ENCODE results near the gene TP53AIP1.

The TP53AIP1 gene

DNA sequence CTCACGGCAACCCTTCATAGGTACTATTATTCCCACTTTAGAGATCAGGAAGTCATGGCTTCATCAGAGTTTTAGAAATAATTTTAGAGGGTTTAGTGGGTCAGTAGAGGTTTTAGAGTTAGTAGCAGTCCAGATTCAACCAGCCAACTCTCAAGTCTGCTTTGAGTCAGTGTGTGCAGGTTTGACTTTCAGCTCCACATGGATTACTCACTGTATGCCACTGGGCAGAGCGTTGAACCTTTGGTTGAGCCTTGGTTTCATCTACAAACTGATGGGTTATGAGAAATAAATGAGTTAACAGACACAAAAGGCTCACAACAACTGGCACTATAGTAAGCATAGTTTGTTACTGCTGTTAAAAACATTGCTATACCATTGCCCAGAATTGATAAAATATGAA lies 19.0 kb upstream of the TP53AIP1 start:
- no peaks in the 10 kb centered on the region for H3K36me3 Mint-ChIP-seq (ENCODE audit: insufficient read depth)
- no peak overlapping the region for H3K27ac Mint-ChIP-seq (ENCODE audit: low read depth)
- peaks cover 37% of the 10 kb centered on the region for H3K27me3 Mint-ChIP-seq
- no peak for DNase-seq (ENCODE audit: low spot score in 2 of 2)
- H3K4me1 Mint-ChIP-seq: peaks cover 19% of the 10 kb centered on the region
- ATAC-seq (replicated peaks; ENCODE audit: extremely low read depth, poor library complexity, severe bottlenecking): no peak
- no peak overlapping the region for H3K4me3 Mint-ChIP-seq
- H3K9me3 Mint-ChIP-seq: no peaks in the 10 kb centered on the region

- Mint-ChIP-seq H3K27me3 (peaks cover 25% of the 10 kb centered on the region), H3K4me3 (no peak overlapping the region), H3K27ac (ENCODE audit: low read depth) (no peak overlapping the region), H3K9me3 (no peaks in the 10 kb centered on the region), H3K4me1 (no peaks in the 10 kb centered on the region), H3K36me3 (ENCODE audit: insufficient read depth) (no peaks in the 10 kb centered on the region)
- no peak for ATAC-seq (replicated peaks; ENCODE audit: extremely low read depth, poor library complexity, severe bottlenecking)
- DNase-seq (ENCODE audit: low spot score in 2 of 2): no peak
Observed at GRCh38 chr11:128957202-128957482, 14.5 kb upstream of the TP53AIP1 start.

DNA sequence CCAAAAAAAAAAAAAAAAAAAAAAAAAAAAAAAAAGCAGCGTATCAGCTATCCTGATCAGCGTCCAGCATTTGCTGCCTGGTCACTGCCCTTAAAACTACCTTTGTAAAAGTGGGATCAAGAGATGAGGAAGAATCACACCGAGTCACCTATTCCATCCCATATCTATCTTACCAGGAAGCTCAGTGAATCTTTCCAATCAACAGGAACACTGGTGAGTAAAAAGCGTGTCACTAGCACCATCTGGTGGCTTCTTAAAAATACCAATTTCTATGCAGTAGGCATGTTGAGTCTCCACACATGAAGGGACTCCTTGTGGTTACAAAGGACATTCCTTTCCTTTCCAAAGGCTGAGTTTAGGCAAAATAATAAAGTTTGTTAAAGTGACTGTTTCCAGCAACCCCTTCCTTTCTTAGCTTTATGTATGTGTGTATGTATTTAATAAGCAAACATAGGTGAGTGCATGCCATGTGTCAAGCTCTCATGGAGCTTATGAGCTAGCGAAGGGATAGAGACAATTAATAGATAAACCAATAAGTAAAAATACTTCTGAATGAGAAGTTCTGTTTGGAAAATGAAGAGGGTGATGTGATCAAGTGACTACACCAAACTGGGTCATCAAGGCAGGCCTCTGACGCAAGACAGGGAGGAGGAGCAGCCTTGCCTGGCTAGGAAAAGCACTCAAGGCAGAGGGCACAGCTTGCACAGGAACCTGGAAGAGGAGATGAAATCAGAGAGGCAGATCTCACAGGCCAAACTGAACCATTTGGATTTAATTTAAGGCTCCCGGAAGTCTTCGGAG lies 13.9 kb upstream of the TP53AIP1 start:
- no peaks in the 10 kb centered on the region for H3K36me3 Mint-ChIP-seq (ENCODE audit: insufficient read depth)
- DNase-seq (ENCODE audit: low spot score in 2 of 2) (no peak), ATAC-seq (replicated peaks; ENCODE audit: extremely low read depth, poor library complexity, severe bottlenecking) (no peak)
- H3K4me1 Mint-ChIP-seq: no peaks in the 10 kb centered on the region
- no peak overlapping the region for H3K4me3 Mint-ChIP-seq
- H3K9me3 Mint-ChIP-seq: no peaks in the 10 kb centered on the region
- no peak overlapping the region for H3K27ac Mint-ChIP-seq (ENCODE audit: low read depth)
- H3K27me3 Mint-ChIP-seq: peaks cover 25% of the 10 kb centered on the region

DNA sequence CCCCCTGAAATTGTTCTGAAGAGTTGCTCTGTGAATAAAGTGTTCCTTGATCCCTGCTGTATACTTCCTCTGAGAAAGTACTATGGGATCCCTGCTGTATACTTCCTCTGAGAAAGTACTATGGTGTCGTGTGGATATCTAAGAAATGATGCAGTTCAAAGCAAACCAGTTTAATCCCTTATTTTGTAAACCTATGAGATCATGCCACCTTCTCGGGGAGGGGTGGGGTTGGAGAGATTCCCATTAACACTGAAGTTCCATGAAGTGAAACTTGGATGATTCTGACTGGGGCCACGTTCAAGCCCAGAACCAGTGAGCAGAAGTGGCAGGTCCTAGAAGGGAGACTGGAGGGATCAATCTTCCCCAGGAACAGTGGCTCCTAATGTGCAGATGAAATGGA lies 13.0 kb upstream of the TP53AIP1 start:
- Mint-ChIP-seq H3K36me3 (ENCODE audit: insufficient read depth) (no peaks in the 10 kb centered on the region), H3K27me3 (peaks cover 25% of the 10 kb centered on the region), H3K9me3 (no peaks in the 10 kb centered on the region), H3K4me1 (no peaks in the 10 kb centered on the region), H3K4me3 (no peak overlapping the region), H3K27ac (ENCODE audit: low read depth) (no peak overlapping the region)
- ATAC-seq (replicated peaks; ENCODE audit: extremely low read depth, poor library complexity, severe bottlenecking) (no peak), DNase-seq (ENCODE audit: low spot score in 2 of 2) (no peak)

DNA sequence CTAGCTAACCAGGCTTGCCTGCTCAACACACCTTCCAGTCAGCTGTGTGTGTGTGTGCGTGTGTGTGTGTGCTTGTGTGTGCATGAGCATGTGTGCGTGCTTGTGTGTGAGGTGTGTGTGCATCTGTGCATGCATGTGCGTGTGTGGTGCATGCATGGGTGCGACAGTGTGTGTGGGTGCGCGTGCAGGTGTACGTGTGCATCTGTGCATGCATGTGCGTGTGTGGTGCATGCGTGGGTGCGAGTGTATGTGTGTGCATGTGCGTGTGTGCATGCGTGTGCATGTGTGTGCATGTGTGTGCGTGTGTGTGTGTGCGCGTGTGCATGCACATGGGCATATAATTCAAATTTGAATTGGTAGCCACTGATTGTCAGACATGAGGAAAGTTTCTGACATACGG lies 10.5 kb upstream of the TP53AIP1 start:
- DNase-seq (ENCODE audit: low spot score in 2 of 2): no peak
- H3K36me3 Mint-ChIP-seq (ENCODE audit: insufficient read depth): no peaks in the 10 kb centered on the region
- ATAC-seq (replicated peaks; ENCODE audit: extremely low read depth, poor library complexity, severe bottlenecking): no peak
- H3K4me1 Mint-ChIP-seq: no peaks in the 10 kb centered on the region
- H3K4me3 Mint-ChIP-seq: no peak overlapping the region
- peaks cover 37% of the 10 kb centered on the region for H3K27me3 Mint-ChIP-seq
- H3K9me3 Mint-ChIP-seq: no peaks in the 10 kb centered on the region
- no peak overlapping the region for H3K27ac Mint-ChIP-seq (ENCODE audit: low read depth)

GRCh38 chr11:128949791-128950454 lies 7.3 kb upstream of the TP53AIP1 start:
- ATAC-seq (replicated peaks; ENCODE audit: extremely low read depth, poor library complexity, severe bottlenecking): no peak
- no peaks in the 10 kb centered on the region for H3K36me3 Mint-ChIP-seq (ENCODE audit: insufficient read depth)
- H3K4me1 Mint-ChIP-seq: no peaks in the 10 kb centered on the region
- H3K9me3 Mint-ChIP-seq: no peaks in the 10 kb centered on the region
- H3K4me3 Mint-ChIP-seq: no peak overlapping the region
- DNase-seq (ENCODE audit: low spot score in 2 of 2): no peak
- H3K27me3 Mint-ChIP-seq: peaks cover 52% of the 10 kb centered on the region
- no peak overlapping the region for H3K27ac Mint-ChIP-seq (ENCODE audit: low read depth)

DNA sequence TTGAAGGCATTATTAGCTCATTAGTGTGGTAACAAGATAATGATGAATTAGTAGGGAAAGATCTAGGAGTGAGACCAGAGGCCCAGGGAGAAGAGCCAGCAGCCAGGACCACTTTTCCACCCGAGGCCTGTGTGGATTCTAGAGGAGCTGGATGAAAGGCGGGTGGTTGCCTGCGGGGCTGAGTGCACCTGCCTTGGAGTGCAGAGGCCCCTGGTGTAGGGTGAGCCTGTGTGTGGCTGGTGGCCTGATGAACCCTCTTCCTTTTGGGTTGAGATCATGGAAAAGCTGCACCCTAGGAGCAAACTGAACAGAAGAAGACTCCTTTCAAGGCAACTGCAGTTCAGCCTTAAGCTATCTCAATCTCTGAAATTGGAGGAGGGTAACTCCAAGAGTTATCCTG lies 5.9 kb upstream of the TP53AIP1 start:
- Mint-ChIP-seq H3K27me3 (peaks cover 65% of the 10 kb centered on the region), H3K27ac (ENCODE audit: low read depth) (no peak overlapping the region)

DNA sequence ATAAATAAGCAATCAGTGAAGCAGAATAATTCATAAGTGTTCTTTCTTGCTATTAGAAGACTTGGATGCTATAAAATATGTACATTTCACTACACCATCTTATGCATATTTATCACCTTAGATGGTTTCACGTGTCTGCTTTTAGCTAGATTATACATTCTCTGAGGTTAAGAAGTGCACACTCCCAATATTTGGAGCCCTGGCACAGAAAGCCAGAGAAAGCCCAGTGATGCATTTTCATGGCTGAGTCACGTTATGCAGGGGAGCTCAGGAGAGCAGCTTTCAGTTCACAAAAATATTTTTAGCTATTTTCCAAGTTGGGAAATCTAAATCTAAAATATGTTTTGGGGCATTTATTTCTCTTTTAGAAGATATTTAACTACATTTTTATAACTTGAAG lies 5.1 kb upstream of the TP53AIP1 start:
- no peaks in the 10 kb centered on the region for H3K9me3 Mint-ChIP-seq
- no peak for ATAC-seq (replicated peaks; ENCODE audit: extremely low read depth, poor library complexity, severe bottlenecking)
- no peaks in the 10 kb centered on the region for H3K4me1 Mint-ChIP-seq
- no peak overlapping the region for H3K4me3 Mint-ChIP-seq
- H3K27me3 Mint-ChIP-seq: peaks cover 63% of the 10 kb centered on the region
- no peak overlapping the region for H3K27ac Mint-ChIP-seq (ENCODE audit: low read depth)
- no peaks in the 10 kb centered on the region for H3K36me3 Mint-ChIP-seq (ENCODE audit: insufficient read depth)
- DNase-seq (ENCODE audit: low spot score in 2 of 2): no peak

More for the DNA sequence above, 5.9 kb upstream of the TP53AIP1 start:
- no peaks in the 10 kb centered on the region for H3K4me1 Mint-ChIP-seq
- H3K36me3 Mint-ChIP-seq (ENCODE audit: insufficient read depth): no peaks in the 10 kb centered on the region
- no peak overlapping the region for H3K4me3 Mint-ChIP-seq
- ATAC-seq (replicated peaks; ENCODE audit: extremely low read depth, poor library complexity, severe bottlenecking) (no peak), DNase-seq (ENCODE audit: low spot score in 2 of 2) (no peak)
- H3K9me3 Mint-ChIP-seq: no peaks in the 10 kb centered on the region

DNA sequence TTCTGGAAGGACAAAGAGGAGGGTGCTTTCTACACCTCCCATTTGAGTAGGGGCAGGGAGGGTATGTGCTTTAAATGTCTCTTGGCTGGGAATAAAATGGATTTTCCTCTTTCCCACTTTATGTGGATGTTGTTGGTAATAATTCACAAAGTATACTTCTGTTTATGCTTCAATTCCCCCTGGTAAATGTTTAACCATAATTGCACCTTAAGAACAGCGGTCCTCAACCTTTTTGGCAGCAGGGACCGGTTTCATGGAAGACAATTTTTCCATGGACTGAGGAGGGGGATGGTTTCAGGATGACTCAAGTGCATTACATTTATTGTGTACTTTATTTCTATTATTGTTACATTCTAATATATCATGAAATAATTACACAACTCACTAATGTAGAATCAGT lies 4.0 kb upstream of the TP53AIP1 start:
- no peaks in the 10 kb centered on the region for H3K4me1 Mint-ChIP-seq
- H3K27me3 Mint-ChIP-seq: peaks cover 67% of the 10 kb centered on the region
- DNase-seq (ENCODE audit: low spot score in 2 of 2): no peak
- no peak overlapping the region for H3K27ac Mint-ChIP-seq (ENCODE audit: low read depth)
- H3K36me3 Mint-ChIP-seq (ENCODE audit: insufficient read depth): no peaks in the 10 kb centered on the region
- H3K4me3 Mint-ChIP-seq: no peak overlapping the region
- H3K9me3 Mint-ChIP-seq: no peaks in the 10 kb centered on the region
- ATAC-seq (replicated peaks; ENCODE audit: extremely low read depth, poor library complexity, severe bottlenecking): no peak

DNA sequence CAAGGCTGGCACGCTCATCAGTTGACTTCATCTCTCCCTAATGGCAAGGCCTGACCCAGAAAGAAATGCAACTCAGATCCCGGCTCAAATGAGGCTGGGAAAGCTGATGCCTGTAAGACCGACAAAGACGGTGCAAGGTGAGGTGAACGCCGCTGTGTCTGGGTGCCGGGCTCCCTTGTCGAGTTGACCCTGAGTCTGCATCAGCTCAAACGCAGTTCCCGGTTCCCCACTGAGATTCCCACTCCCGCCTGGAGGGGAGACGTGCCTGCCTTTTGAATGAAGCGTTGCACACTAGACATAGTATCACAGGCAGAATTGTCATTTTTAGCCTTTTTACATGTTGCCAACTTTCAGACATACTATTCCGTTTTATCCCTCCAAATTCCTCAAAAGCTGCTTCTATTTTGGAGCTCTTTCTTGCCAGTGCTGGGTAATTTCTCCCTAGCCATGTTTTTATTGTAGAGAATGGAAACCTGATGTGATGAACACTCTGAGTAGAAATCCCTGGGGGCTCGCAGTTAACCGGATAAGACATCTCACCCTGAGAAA lies 831 bp upstream of the TP53AIP1 start:
- peaks cover 69% of the 10 kb centered on the region for H3K27me3 Mint-ChIP-seq
- H3K4me3 Mint-ChIP-seq: no peak overlapping the region
- no peaks in the 10 kb centered on the region for H3K36me3 Mint-ChIP-seq (ENCODE audit: insufficient read depth)
- H3K9me3 Mint-ChIP-seq: no peaks in the 10 kb centered on the region
- H3K4me1 Mint-ChIP-seq: no peaks in the 10 kb centered on the region
- no peak for ATAC-seq (replicated peaks; ENCODE audit: extremely low read depth, poor library complexity, severe bottlenecking)
- no peak overlapping the region for H3K27ac Mint-ChIP-seq (ENCODE audit: low read depth)
- DNase-seq (ENCODE audit: low spot score in 2 of 2): no peak

- H3K36me3 Mint-ChIP-seq (ENCODE audit: insufficient read depth): no peaks in the 10 kb centered on the region
- ATAC-seq (replicated peaks; ENCODE audit: extremely low read depth, poor library complexity, severe bottlenecking) (no peak), DNase-seq (ENCODE audit: low spot score in 2 of 2) (no peak)
- H3K4me3 Mint-ChIP-seq: no peak overlapping the region
- H3K9me3 Mint-ChIP-seq: no peaks in the 10 kb centered on the region
- H3K27me3 Mint-ChIP-seq: peaks cover 56% of the 10 kb centered on the region
- H3K4me1 Mint-ChIP-seq: no peaks in the 10 kb centered on the region
- H3K27ac Mint-ChIP-seq (ENCODE audit: low read depth): no peak overlapping the region
Observed at GRCh38 chr11:128942272-128942612, 429 bp downstream of the TP53AIP1 start.

DNA sequence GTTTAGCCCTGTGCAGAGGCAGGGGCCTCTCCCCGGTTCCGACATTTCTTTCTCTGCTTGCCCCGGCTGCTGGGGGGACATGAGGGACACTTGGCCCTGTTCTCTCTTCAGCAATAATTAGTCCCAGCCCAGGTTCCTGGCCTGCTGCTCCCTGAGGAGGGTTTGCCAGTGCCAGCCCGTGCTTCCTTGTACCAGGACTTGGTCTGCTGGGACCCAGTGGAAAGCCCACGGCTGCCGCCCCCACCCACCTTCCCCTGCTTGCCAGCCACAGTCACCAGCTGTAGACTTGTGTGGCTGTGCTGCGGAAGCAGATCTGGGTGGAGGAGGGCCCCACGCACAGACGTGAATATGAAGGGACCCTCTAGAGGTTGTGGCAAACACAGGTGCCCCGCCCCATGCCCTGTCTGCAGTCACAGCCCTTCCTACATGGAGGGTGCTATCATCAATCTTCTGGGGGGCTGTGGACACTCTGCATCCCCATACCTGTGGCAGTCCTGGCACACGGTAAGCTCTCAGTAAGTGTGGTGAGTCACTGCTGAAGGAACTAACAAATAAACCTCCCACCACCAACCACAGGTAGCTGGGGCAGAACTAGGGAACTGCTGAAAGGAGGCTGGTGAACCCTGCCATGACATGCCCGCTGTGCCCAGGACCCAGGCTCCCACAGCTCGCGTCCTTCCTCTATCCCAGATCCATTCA lies 949 bp downstream of the TP53AIP1 start:
- ATAC-seq (replicated peaks; ENCODE audit: extremely low read depth, poor library complexity, severe bottlenecking): no peak
- H3K4me1 Mint-ChIP-seq: no peaks in the 10 kb centered on the region
- H3K4me3 Mint-ChIP-seq: no peak overlapping the region
- no peak for DNase-seq (ENCODE audit: low spot score in 2 of 2)
- no peak overlapping the region for H3K27ac Mint-ChIP-seq (ENCODE audit: low read depth)
- peaks cover 51% of the 10 kb centered on the region for H3K27me3 Mint-ChIP-seq
- no peaks in the 10 kb centered on the region for H3K36me3 Mint-ChIP-seq (ENCODE audit: insufficient read depth)
- H3K9me3 Mint-ChIP-seq: no peaks in the 10 kb centered on the region

DNA sequence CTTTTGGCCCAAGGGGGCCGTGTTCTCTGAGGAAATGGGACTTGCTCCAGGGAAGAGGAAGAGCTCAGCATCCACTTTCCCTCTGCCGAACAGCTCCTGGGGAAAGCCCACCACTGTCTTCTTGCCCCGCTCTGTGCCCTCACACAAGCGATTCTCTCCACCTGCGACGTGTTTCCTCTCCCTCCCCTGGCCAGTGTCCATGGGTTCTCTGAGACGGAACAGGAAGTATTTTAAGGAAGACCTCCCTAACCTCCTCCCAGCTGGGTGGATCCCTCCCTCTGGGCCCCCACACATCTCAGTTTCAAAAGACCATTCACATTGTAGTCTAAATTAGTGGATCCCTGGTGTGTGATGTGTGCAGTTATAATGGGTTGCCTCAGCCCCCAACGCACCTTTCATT lies 1.6 kb downstream of the TP53AIP1 start:
- Mint-ChIP-seq H3K27ac (ENCODE audit: low read depth) (no peak overlapping the region), H3K4me3 (no peak overlapping the region), H3K4me1 (no peaks in the 10 kb centered on the region), H3K9me3 (no peaks in the 10 kb centered on the region), H3K27me3 (peaks cover 45% of the 10 kb centered on the region), H3K36me3 (ENCODE audit: insufficient read depth) (no peaks in the 10 kb centered on the region)
- ATAC-seq (replicated peaks; ENCODE audit: extremely low read depth, poor library complexity, severe bottlenecking) (no peak), DNase-seq (ENCODE audit: low spot score in 2 of 2) (no peak)
